ENCODE measurements around the gene TBX19.

- TF ChIP-seq CTCF (IDR thresholded peaks at IDR 0.05) (no peak), POLR2A (IDR thresholded peaks at IDR 0.05) (no peak)
Observed at GRCh38 chr1:168235937-168236336, 44.7 kb upstream of the TBX19 start.

All from right lobe of liver (tissue), 4 donors.